Measurements from ENCODE around the gene ELOVL4.

Gene ELOVL4

DNA sequence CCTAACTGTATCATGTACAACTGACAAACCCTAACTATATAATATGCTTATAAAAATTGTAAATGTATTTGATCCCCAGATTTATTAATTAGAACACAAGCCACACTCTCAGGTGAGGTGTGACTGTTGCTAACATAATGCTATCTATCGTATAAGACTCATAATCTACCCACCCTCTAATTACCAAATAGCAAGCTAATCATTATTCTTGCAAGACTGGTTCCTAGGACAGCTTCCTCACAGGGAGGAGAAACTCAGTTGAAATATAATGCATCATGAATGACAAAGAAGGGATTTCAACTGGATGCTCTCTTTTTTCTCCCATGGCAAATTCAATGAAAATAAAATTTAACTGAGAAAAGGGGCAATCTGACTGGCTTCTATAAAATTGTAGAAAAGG, 35.4 kb downstream of the ELOVL4 start:
- DNase-seq (ENCODE audit: low spot score), result no peak

DNA sequence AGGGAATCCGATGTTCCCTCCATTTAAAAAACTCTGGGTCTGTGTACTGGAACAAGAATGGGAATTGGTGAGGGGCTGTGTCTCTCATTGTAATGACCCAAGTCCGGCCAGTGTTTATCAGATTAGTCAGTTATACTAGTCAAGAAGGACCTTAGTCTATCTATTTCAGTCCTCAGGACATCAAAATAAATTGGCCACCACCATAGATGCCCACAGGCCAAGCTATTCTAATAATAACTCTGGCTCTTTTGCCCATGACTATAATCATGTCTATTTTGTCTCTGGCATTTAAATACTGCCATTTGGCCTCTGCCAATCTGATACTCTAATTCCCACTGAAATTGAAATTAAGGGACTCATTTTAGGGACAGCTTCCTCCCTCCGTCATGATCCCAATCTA, 37.8 kb downstream of the ELOVL4 start:
- DNase-seq (ENCODE audit: low spot score), result no peak

DNA sequence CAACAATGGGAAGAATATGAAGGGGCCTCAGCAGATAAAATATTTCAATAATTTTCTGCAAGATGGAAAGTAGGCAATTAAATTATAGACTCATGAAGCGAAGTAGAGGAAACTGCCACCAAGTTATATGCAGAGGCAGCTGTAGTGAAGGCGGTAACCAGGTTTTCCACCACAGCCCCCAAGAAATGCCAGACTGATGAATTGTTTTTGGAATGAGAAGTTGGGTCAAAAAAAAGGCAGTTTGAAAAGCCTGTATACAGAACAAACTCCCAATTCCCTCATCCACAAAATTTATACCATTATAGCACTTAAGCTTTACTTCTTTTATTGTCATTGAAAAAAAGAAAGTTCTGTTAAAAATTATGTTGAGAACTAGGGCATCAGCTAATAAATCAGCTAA, 45.3 kb downstream of the ELOVL4 start:
- DNase-seq (ENCODE audit: low spot score), result no peak

DNA sequence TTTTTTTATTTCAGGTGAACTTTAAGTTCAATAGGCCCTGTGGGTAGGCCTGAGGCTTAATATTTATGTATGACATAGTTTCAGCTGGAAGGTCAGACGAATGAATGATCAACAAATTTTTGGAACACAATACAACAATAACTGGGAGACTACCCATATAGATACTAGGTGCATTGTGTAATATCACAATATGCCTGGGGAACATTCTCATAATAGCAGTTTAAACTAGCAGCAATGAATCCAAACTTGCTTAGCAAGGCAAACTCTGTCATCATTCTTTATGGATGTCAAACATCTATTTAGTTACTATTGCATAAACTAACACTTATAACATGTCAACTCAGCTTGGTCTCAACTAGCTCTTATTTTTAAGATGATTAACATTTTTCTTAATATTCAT, 49.3 kb downstream of the ELOVL4 start:
- DNase-seq (ENCODE audit: low spot score), result no peak

DNA sequence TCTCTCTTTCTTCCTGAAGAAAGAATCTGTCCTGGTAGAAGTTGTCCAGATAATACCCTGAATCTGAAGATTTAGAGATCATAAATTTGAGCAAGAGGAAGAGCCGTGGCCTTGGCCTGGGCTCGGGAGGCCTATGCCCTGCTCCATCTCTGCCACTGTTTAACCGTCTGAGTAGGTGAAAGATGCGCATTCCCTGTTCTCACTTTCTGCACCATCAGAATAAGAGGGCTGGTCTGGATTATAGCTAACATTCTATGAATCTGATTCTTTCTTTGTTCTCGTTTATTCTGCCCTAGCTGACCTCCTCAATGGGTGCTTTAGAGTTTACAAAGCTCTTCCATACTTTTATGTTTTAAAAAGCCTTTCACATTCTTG, 51.3 kb downstream of the ELOVL4 start:
- DNase-seq (ENCODE audit: low spot score), result no peak

DNA sequence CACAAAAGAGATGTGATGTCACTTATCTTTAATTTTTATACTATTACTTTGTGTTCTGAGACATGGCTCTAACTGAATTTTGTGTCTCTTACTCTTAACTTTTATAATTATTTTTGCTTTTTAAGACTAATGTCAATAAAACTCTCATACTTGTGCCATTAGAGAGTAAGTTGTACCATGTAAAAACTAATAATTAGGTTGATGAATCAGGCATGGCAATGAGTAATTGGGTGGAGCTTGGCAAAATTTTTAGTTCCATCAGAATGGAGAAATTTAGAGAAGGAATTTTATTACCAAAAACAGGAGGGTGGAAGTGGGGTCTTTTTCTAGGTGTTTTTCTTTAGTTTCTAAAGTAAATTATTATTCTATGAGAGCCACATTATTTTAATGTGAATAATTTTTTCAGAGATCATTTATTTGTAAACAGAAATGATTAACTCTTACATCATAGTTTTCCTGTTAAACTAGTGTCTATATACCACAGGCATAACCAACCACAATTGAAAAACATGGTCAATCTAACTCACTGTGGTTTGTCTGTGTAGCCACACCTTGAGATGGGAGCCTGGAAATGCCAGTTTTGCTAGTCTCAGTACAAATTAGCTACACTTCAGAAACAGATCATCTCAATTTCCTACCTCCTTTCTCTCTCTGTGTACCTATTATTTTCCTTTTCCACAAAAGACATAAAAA, 51.8 kb downstream of the ELOVL4 start:
- DNase-seq (ENCODE audit: low spot score), result no peak

DNA sequence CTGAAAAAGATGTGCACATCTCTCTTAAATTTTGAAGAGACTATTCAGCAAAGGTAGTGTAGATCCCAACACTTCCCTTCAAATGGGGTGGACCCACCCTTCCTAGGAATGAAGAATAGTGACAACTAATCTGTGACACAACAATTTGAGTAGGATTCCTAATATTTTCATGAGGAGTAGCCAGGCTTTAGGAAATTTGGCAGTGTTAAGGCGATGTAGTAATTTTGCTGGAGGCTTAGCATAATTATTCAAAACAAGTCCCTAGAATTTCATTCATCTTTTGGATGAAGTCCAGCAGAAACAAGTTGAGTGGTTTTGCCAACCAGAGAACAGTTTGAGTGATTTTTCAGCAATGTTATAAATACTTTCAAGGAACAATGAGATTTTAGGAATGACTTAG, 52.4 kb downstream of the ELOVL4 start:
- DNase-seq (ENCODE audit: low spot score), result no peak

DNA sequence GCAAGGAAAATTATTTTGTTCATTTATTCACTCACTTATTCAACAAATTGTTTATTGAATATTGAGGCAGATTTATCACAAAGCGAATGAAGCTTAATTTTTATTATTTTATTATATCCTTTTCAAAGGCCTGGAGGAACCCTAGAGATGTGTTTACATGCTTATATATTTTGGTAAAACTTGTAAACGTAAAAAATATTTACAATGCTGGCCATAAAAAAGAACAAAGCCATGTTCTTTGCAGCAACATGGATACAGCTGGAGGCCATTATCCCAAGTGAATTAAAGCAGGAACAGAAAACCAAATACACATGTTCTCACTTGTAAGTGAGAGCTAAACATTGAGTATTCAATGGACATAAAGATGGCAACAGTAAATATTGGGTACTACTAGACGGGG, 58.8 kb downstream of the ELOVL4 start:
- no peak for DNase-seq (ENCODE audit: low spot score)

DNA sequence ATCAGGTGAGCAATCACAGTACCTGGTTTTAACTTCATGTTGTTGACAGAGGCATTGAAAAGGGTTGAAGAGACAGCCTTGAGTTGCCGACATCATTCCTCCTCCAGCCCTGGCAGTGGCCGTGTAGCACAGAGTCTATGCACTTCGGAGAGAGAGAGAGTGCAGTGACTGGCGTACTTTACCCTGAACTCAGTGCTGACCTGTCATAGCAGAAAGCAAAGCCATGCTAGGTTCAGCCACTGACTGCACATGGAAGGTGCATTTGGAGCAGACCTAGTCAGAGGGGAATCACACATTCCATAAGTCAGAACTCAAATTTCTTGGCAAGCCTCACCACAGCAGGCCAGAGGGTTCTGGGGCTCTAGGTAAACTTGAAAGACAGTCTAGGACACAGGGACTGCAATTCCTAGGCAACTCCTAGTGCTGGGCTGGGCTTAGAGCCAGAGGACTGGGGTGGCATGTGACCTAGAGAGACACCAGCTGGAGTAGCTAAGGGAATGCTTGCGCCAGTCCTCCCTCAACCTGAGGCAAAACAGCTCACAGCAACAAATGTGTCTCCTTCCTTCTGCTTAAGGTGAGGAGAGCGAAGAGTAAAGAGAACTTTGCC, 69.1 kb downstream of the ELOVL4 start:
- DNase-seq (ENCODE audit: low spot score), result no peak

DNA sequence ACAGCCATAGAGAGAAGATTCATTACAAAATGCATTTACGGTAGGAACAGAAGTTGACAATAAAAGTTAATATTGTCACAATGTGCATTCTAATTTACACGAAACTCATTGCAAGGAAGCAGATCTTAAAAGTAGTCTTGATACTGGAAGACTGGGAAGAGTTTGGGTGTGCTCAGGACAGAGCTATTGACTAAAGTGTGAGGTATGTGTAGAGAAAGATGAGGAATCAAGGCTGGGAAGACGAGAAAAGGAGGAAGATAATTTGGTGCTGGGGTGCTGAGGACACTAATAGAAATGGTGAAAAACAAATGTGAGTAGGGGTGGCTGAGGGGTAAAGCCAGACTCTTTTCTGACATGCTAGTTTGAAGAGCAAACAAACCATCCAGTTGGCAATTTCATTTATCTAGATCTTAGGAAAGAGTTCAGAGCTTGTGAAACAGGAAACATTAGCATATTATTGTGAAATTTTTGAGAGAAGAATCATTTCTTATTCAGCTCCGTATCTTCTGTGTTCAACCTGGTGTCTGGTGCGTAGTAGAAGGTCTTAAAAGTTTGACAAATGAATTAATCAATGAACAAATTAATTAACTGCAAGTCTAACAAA, 72.7 kb downstream of the ELOVL4 start:
- DNase-seq (ENCODE audit: low spot score), result no peak

DNA sequence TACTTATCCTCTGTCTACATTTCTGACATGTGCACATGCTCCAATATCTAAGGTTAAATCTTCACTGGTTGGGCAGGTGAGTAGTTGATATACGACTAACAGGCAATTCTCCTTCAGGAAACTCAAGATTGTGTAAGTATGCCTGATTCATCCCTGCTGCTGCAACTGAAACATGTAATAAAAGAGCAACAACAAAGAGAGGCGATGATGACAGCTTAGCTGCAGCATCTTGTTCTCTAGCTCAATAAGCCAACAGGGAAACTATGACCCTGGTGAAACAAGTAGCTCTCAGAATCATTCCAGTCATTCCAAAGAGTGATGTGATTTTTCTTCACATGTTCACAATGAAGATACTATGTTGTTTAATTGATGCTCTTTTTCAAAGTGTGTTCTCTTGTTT, 74.4 kb downstream of the ELOVL4 start:
- peak; percentile 27 for DNase-seq (ENCODE audit: low spot score)

DNA sequence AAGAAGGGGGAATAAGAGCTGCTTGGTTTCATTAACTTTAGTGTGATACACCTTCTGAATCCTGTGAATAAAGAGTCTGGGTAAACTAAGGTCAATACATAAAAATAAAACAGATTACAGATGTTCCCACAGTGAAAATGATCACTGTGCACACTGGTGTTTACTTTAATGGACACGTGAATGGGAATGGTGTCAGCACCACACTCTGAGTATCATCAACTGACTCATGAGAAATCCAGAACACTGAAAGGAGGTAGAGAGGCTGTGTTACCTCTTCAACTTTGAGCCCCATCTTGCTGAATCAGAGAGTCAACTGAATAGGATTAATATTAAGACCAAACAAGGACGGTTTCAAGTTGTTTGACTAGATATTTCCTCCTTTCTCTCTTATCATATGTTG, 75.0 kb downstream of the ELOVL4 start:
- no peak for DNase-seq (ENCODE audit: low spot score)

DNA sequence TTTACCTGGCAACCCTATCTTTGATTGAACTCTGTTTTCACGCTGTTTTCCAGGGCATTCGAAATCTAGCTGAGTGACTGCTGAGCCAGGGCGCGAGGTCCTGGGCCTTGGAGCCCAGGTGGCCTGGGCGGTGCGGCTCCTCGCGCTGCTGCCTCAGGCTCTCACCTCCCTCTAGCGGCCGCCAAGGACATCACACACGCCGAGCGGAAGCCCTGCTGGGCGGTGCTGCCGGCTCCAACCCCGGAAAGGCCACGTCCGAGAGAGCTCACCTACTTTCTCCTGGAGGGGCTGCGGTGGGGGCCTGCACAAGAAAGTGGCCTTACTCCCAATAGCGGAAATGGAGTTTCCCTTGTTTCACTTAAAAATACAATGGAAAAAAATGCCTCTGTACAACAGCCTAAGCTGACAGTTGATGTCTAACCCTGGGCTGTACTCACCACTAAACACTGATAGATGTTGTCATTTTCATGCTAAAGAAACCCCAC, 77.7 kb downstream of the ELOVL4 start:
- DNase-seq (ENCODE audit: low spot score), result peak; percentile 89

DNA sequence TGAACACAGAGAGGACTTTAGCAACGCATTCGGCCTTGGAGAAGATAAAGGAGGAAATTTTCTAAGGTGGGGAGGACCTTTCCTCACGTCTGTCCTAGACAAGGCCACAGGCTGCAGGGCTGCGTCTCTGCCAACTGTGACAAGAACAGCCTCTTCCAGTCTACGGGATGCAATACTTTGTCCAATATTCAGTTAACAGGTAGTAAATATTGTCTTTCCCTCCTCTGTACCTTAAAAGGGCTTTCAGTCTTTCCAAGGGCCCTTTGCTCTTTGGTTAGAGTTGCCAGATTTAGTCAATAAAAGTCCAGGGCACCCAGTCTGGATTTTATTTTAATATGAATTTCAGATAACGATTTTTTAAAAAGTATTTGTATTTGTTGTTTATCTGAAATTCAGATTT, 78.2 kb downstream of the ELOVL4 start:
- no peak for DNase-seq (ENCODE audit: low spot score)

DNA sequence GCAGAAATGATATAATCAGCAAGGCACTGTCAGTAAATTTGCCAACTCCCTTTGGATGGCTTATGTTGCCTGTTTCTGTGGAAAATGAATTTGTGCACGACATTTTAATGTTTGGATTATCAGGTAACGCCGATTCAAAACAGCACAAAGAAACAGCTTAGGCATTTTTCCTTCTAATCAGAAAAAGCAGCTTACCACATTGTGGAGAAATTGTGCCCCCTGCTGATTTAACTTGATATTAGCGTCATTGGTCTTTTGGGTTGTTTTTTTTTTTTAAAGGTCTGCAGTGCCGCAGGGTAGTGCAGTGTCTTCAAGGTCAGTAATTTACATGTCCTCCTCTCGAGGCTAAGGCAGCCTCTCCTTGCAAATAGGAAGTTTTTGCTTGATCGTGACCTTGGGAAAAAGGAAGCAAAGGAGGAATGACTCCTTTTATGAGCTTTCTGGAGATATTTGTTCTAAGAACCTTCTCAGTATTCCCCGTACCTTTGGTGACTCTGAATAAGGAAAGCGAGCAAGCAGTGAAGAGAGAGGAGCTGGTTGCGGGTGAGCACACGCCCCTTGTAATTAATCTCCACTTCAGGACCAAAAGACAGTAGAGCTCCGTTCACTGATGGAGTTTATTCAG, 79.1 kb downstream of the ELOVL4 start:
- peak; percentile 79 for DNase-seq (ENCODE audit: low spot score)
